HCT116 (cell line): Measurements from ENCODE around the gene BEND7. TPM values are rescaled to one million over a fixed set of nuclear protein-coding genes. Genes with fewer than 3 reads are reported as not detected.
A peak's percentile ranks its signal among the peaks of the same experiment; 100 is the strongest.

Experiments
- ATAC-seq: fragments of 200-7000 bp; cut with Tn5 transposase; 2 replicates; pipeline ENCODE4 v1.9.1; 2020; ENCODE audit warnings: mild to moderate bottlenecking, moderate library complexity
- BruUV-seq: library from RNA; stranded (reverse); fragments of 400-500 nt; replicated peaks from 2 replicates; lab custom pipeline; 2021; lab: Mats Ljungman, UMichigan
- CTCF ChIA-PET: fragments of 300-600 bp; sonication (Branson Sonifier 250); formaldehyde crosslinking; loops from one replicate; lab custom pipeline; 2021; ENCODE audit warnings: antibody characterized with exemption; lab: Charles Lee
- POLR2A ChIA-PET: fragments of 300-600, 350-600 bp; sonication (Branson Sonifier 250); formaldehyde crosslinking; loops from one replicate; lab custom pipeline; 2021; ENCODE audit warnings: antibody characterized with exemption; lab: Charles Lee
- RAD21 ChIA-PET, 2 experiments: fragments of 300-600 bp; sonication (Branson Sonifier 250); formaldehyde crosslinking; loops; one replicate each; lab custom pipeline; 2023; ENCODE audit warnings: low total read pairs in 2 of 2; ENCODE audit not compliant: uncharacterized antibody in 2 of 2, unreplicated experiment in 2 of 2, low non-redundant PET in 1 of 2; lab: Charles Lee
- DNase-seq: peaks from one replicate; pipeline ENCODE4 v3.0.0-alpha.2; 2010; ENCODE audit warnings: low read depth, low spot score
- H2AFZ ChIP-seq: fragments of 200-600 bp; shearing (Covaris generic), sonication (generic); 2 replicates; pipeline ENCODE4 v1.6.1; 2017; ENCODE audit warnings: low read depth, mixed run types, mixed read lengths, antibody characterized with exemption, low read length; ENCODE audit not compliant: poor library complexity, severe bottlenecking
- H3K27ac ChIP-seq: 2 replicates; pipeline ENCODE4 v1.5.1; 2012; ENCODE audit warnings: low read depth, low read length
- H3K27me3 ChIP-seq: fragments of 200-600 bp; sonication (generic); 2 replicates; pipeline ENCODE4 v1.6.1; 2016; ENCODE audit warnings: mixed run types, low read length, mixed read lengths; ENCODE audit not compliant: insufficient read depth
- H3K36me3 ChIP-seq, 2 experiments: fragments of 200-500 bp in 1 of 2; fragments of 200-600 bp in 1 of 2; sonication (Bioruptor generic) in 1 of 2; sonication (generic) in 1 of 2; 2 replicates each; pipeline versions ENCODE4 v1.5.1 to v1.6.1; 2014 to 2016; ENCODE audit warnings: low read length in 2 of 2, inconsistent platforms in 1 of 2, mixed read lengths in 1 of 2, mixed run types in 1 of 2; ENCODE audit not compliant: insufficient read depth in 2 of 2, control insufficient read depth in 1 of 2
- H3K4me1 ChIP-seq, 2 experiments: fragments of 200-600 bp in 1 of 2; sonication (generic) in 1 of 2; 2 replicates each; pipeline versions ENCODE4 v1.5.1 to v1.6.1; 2012 to 2017; ENCODE audit warnings: low read length in 2 of 2, inconsistent platforms in 1 of 2, mild to moderate bottlenecking in 1 of 2, mixed read lengths in 1 of 2, mixed run types in 1 of 2, moderate library complexity in 1 of 2; ENCODE audit not compliant: insufficient read depth in 2 of 2, control insufficient read depth in 1 of 2
- H3K4me2 ChIP-seq: fragments of 200-600 bp; sonication (generic); 2 replicates; pipeline ENCODE4 v1.6.1; 2017; ENCODE audit warnings: mixed run types, low read length, mixed read lengths
- H3K4me3 ChIP-seq, 2 experiments: fragments of 200-600 bp in 1 of 2; sonication (generic) in 1 of 2; replicated peaks in 1 of 2; 2 replicates each; pipeline ENCODE4 v1.5.1; 2011 to 2016; ENCODE audit warnings: low read length in 2 of 2, control low read depth in 1 of 2, low read depth in 1 of 2, mild to moderate bottlenecking in 1 of 2, mixed read lengths in 1 of 2, mixed run types in 1 of 2
- H3K79me2 ChIP-seq: fragments of 200-600 bp; sonication (generic); 2 replicates; pipeline ENCODE4 v1.6.1; 2017; ENCODE audit warnings: mild to moderate bottlenecking, mixed run types, low read length, moderate library complexity, mixed read lengths; ENCODE audit not compliant: insufficient read depth
- H3K9ac ChIP-seq: fragments of 200-600 bp; sonication (generic); 2 replicates; pipeline ENCODE4 v1.6.1; 2016; ENCODE audit warnings: low read length, mixed read lengths
- H3K9me2 ChIP-seq: fragments of 200-600 bp; sonication (generic), shearing (Covaris generic); 2 replicates; pipeline ENCODE4 v1.6.1; 2017; ENCODE audit warnings: mixed run types, mild to moderate bottlenecking, moderate library complexity; ENCODE audit not compliant: insufficient read depth
- H3K9me3 ChIP-seq, 2 experiments: fragments of 200-500 bp in 1 of 2; fragments of 200-600 bp in 1 of 2; sonication (Bioruptor generic) in 1 of 2; sonication (generic) in 1 of 2; 2 replicates each; pipeline ENCODE4 v1.6.1; 2014 to 2017; ENCODE audit warnings: low read length in 2 of 2, mixed read lengths in 2 of 2, inconsistent platforms in 1 of 2, low read depth in 1 of 2, mild to moderate bottlenecking in 1 of 2, mixed run types in 1 of 2, moderate library complexity in 1 of 2; ENCODE audit not compliant: control insufficient read depth in 1 of 2, insufficient read depth in 1 of 2
- H4K20me1 ChIP-seq: fragments of 200-600 bp; sonication (generic), shearing (Covaris generic); 2 replicates; pipeline ENCODE4 v1.6.1; 2017; ENCODE audit warnings: mixed run types, mild to moderate bottlenecking, moderate library complexity; ENCODE audit not compliant: insufficient read depth
- CBX3 ChIP-seq: IDR thresholded peaks from 2 replicates; pipeline ENCODE4 v1.6.1; 2012; ENCODE audit warnings: low read depth
- CEBPB ChIP-seq: IDR thresholded peaks from 2 replicates; pipeline ENCODE4 v1.6.1; 2012; ENCODE audit warnings: low read depth
- EGR1 ChIP-seq: IDR thresholded peaks from 2 replicates; pipeline ENCODE4 v1.6.1; 2012; ENCODE audit warnings: low read depth
- ELF1 ChIP-seq: IDR thresholded peaks from 2 replicates; pipeline ENCODE4 v1.6.1; 2012; ENCODE audit warnings: low read depth, borderline replicate concordance
- EZH2 ChIP-seq: fragments of 200-600 bp; sonication (generic); IDR thresholded peaks from 2 replicates; pipeline ENCODE4 v1.6.1; 2017; ENCODE audit warnings: antibody characterized with exemption, mixed run types
- FOSL1 ChIP-seq: IDR thresholded peaks from 2 replicates; pipeline ENCODE4 v1.6.1; 2012; ENCODE audit warnings: low read depth
- JUND ChIP-seq: IDR thresholded peaks from 2 replicates; pipeline ENCODE4 v1.6.1; 2012
- POLR2A ChIP-seq: IDR thresholded peaks from 2 replicates; pipeline ENCODE4 v1.7.0; 2011; ENCODE audit warnings: borderline replicate concordance; ENCODE audit not compliant: insufficient read depth, insufficient read length; ENCODE audit errors: extremely low read depth
- POLR2AphosphoS5 ChIP-seq: IDR thresholded peaks from 2 replicates; pipeline ENCODE4 v1.6.1; 2011; ENCODE audit warnings: mild to moderate bottlenecking, low read depth, low read length, moderate library complexity
- RAD21 ChIP-seq: IDR thresholded peaks from 2 replicates; pipeline ENCODE4 v1.6.1; 2012; ENCODE audit warnings: low read depth, mild to moderate bottlenecking
- SIN3A ChIP-seq: IDR thresholded peaks from 2 replicates; pipeline ENCODE4 v1.6.1; 2012; ENCODE audit warnings: low read depth
- SRF ChIP-seq: IDR thresholded peaks from 2 replicates; pipeline ENCODE4 v1.6.1; 2012; ENCODE audit warnings: low read depth
- TCF7L2 ChIP-seq: IDR thresholded peaks from 2 replicates; pipeline ENCODE4 v1.7.0; 2011; ENCODE audit warnings: borderline replicate concordance, inconsistent platforms; ENCODE audit not compliant: insufficient read depth, insufficient read length; ENCODE audit errors: extremely low read depth
- YY1 ChIP-seq: IDR thresholded peaks from 2 replicates; pipeline ENCODE4 v1.6.1; 2011; ENCODE audit warnings: low read length, low read depth, moderate library complexity, mild to moderate bottlenecking; ENCODE audit not compliant: insufficient replicate concordance; ENCODE audit errors: extremely low read depth
- ZBTB33 ChIP-seq: IDR thresholded peaks from 2 replicates; pipeline ENCODE4 v1.6.1; 2011; ENCODE audit warnings: mild to moderate bottlenecking, low read length, moderate library complexity; ENCODE audit not compliant: insufficient replicate concordance; ENCODE audit errors: extremely low read depth
- ZFX ChIP-seq: fragments of 450-650 bp; IDR thresholded peaks from 2 replicates; pipeline ENCODE4 v1.6.1; 2017
- intact Hi-C: fragments of 100-400 bp; cut with micrococcal nuclease; formaldehyde crosslinking; loops from 2 replicates; pipeline ENCODE4 v1.10.0; 2022
- total RNA-seq: library from RNA; stranded (reverse); gene quantifications from one replicate; pipeline ENCODE4 v1.2.1, GENCODE V29; 2021; ENCODE audit not compliant: unreplicated experiment
- TF ChIP-seq, protein P1 (sequence below): IDR thresholded peaks from 2 replicates; pipeline ENCODE4 v1.6.1; 2012
- TF ChIP-seq, protein P2 (sequence below): IDR thresholded peaks from 2 replicates; pipeline ENCODE4 v1.6.1; 2012
- TF ChIP-seq, protein P3 (sequence below), 3 experiments: fragments of 200-600 bp in 1 of 3; sonication (generic) in 1 of 3; IDR thresholded peaks in 2 of 3; conservative IDR thresholded peaks in 1 of 3; 2 replicates each; pipeline ENCODE4 v1.5.1; 2012 to 2017; ENCODE audit warnings: low read depth in 2 of 3, low read length in 2 of 3, antibody characterized with exemption in 1 of 3, borderline replicate concordance in 1 of 3, control low read depth in 1 of 3, mild to moderate bottlenecking in 1 of 3, mixed read lengths in 1 of 3, mixed run types in 1 of 3, moderate library complexity in 1 of 3; ENCODE audit not compliant: insufficient read depth in 1 of 3

Gene BEND7
- total RNA-seq, 1 experiment from 2014 or later, result 13.8 TPM

GRCh38 chr10:13439313-13440184, 89.3 kb downstream of the BEND7 start:
- ChIA-PET RAD21 (interaction anchor here (1.2 to 1.9 kb wide), 2 partner anchors 68 kb away, joined by 5 to 11 read pairs; no protein-coding TSS in a partner anchor), POLR2A (no interaction called here), CTCF (interaction anchor here (0.7 to 2.4 kb wide), 9 partner anchors 7 to 97 kb away, joined by 3 to 36 read pairs (median 5); no protein-coding TSS in a partner anchor)
- Histone ChIP-seq H3K9ac (no peak overlapping the region), H3K27ac (no peak overlapping the region), H3K27me3 (no peaks in the 10 kb centered on the region), H3K4me1 (peaks cover 0 to 9% of the 10 kb centered on the region in 2 experiments; a peak in 1 of 4 replicates), H3K36me3 (no peaks in the 10 kb centered on the region), H3K79me2 (no peaks in the 10 kb centered on the region), H3K4me2 (peak overlapping the region; percentile 86), H3K9me2 (no peaks in the 10 kb centered on the region), H2AFZ (no peak overlapping the region), H3K9me3 (no peaks in the 10 kb centered on the region), H3K4me3 (peak overlapping the region in 1 of 2 experiments; percentile 53; a peak in 1 of 4 replicates), H4K20me1 (no peaks in the 10 kb centered on the region)
- TF ChIP-seq POLR2AphosphoS5 (no peak), EZH2 (no peak), POLR2A (no peak), RAD21 (no peak), SRF (no peak), ELF1 (no peak), JUND (no peak), CBX3 (no peak), YY1 (no peak), CEBPB (no peak), SIN3A (no peak), ZFX (no peak), FOSL1 (no peak), EGR1 (no peak), TCF7L2 (no peak), ZBTB33 (no peak)
- TF ChIP-seq, protein P1, sequence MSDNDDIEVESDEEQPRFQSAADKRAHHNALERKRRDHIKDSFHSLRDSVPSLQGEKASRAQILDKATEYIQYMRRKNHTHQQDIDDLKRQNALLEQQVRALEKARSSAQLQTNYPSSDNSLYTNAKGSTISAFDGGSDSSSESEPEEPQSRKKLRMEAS, result no peak
- TF ChIP-seq, protein P2, sequence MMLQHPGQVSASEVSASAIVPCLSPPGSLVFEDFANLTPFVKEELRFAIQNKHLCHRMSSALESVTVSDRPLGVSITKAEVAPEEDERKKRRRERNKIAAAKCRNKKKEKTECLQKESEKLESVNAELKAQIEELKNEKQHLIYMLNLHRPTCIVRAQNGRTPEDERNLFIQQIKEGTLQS, result no peak
- TF ChIP-seq, protein P3, sequence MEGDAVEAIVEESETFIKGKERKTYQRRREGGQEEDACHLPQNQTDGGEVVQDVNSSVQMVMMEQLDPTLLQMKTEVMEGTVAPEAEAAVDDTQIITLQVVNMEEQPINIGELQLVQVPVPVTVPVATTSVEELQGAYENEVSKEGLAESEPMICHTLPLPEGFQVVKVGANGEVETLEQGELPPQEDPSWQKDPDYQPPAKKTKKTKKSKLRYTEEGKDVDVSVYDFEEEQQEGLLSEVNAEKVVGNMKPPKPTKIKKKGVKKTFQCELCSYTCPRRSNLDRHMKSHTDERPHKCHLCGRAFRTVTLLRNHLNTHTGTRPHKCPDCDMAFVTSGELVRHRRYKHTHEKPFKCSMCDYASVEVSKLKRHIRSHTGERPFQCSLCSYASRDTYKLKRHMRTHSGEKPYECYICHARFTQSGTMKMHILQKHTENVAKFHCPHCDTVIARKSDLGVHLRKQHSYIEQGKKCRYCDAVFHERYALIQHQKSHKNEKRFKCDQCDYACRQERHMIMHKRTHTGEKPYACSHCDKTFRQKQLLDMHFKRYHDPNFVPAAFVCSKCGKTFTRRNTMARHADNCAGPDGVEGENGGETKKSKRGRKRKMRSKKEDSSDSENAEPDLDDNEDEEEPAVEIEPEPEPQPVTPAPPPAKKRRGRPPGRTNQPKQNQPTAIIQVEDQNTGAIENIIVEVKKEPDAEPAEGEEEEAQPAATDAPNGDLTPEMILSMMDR (IDR thresholded peaks at IDR 0.05 in 2 of 3, conservative IDR thresholded peaks at IDR 0.05 in 1 of 3; ENCODE audit: borderline replicate concordance in 1 of 3, insufficient read depth in 1 of 3, low read depth in 2 of 3, low read length in 2 of 3), result no peak
- no peak for ATAC-seq
- DNase-seq, result no peak
- intact Hi-C loops, result loop anchor here (1.0 kb wide), 1 partner anchor 67 kb away; no protein-coding TSS in a partner anchor
- BruUV-seq, result no TSS peak
